ENCODE data around the gene NMNAT3.

The NMNAT3 gene

DNA sequence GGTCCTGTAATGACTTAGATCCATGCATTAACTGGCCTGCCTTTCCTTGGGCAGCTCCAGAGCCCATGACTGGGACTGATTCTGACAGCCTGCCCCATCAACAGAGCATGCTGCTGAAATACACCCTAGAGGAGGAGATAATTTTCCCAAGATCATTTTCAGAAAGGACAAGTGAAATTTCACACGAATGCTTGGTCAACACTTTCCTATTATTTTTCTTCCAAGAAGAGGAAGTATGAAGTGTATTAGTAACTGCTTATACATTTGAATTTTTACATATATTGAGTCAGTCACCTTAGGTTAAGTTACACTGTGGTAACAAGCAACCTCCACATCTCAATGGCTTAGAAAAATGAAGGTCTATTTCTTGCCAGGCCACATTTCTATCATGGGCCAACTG is 9.7 kb upstream of the NMNAT3 start:
- Histone ChIP-seq H3K27ac (ENCODE audit: low read depth, low read length, poor library complexity, severe bottlenecking) (no peak overlapping the region), H3K9me2 (ENCODE audit: low read depth, low read length) (no peaks in the 10 kb centered on the region), H3F3A (ENCODE audit: insufficient read depth, low read length) (no peaks in the 10 kb centered on the region), H3K4me2 (ENCODE audit: low read length) (no peak overlapping the region), H3K27me3 (ENCODE audit: insufficient read depth, low read length) (0 out of 2 replicates have a peak, but pooled peaks cover 6% of the 10 kb centered on the region), H3K79me2 (ENCODE audit: insufficient read depth, low read length) (no peaks in the 10 kb centered on the region), H3K36me3 (ENCODE audit: insufficient read depth, low read length) (no peaks in the 10 kb centered on the region), H3K9me3 (ENCODE audit: low read length) (no peaks in the 10 kb centered on the region), H3K9ac (ENCODE audit: low read length) (no peak overlapping the region), H4K20me1 (ENCODE audit: insufficient read depth, low read length) (no peaks in the 10 kb centered on the region), H3K4me3 (ENCODE audit: low read depth, low read length, poor library complexity, severe bottlenecking) (no peak overlapping the region), H2AFZ (ENCODE audit: low read length) (no peak overlapping the region), H3K4me1 (ENCODE audit: insufficient read depth, low read length, severe bottlenecking) (no peaks in the 10 kb centered on the region)
- TF ChIP-seq, protein P1, sequence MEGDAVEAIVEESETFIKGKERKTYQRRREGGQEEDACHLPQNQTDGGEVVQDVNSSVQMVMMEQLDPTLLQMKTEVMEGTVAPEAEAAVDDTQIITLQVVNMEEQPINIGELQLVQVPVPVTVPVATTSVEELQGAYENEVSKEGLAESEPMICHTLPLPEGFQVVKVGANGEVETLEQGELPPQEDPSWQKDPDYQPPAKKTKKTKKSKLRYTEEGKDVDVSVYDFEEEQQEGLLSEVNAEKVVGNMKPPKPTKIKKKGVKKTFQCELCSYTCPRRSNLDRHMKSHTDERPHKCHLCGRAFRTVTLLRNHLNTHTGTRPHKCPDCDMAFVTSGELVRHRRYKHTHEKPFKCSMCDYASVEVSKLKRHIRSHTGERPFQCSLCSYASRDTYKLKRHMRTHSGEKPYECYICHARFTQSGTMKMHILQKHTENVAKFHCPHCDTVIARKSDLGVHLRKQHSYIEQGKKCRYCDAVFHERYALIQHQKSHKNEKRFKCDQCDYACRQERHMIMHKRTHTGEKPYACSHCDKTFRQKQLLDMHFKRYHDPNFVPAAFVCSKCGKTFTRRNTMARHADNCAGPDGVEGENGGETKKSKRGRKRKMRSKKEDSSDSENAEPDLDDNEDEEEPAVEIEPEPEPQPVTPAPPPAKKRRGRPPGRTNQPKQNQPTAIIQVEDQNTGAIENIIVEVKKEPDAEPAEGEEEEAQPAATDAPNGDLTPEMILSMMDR (IDR thresholded peaks at IDR 0.05; ENCODE audit: low read length) = no peak
- no peak for TF ChIP-seq EZH2 (IDR thresholded peaks at IDR 0.05; ENCODE audit: borderline replicate concordance, low read length)

DNA sequence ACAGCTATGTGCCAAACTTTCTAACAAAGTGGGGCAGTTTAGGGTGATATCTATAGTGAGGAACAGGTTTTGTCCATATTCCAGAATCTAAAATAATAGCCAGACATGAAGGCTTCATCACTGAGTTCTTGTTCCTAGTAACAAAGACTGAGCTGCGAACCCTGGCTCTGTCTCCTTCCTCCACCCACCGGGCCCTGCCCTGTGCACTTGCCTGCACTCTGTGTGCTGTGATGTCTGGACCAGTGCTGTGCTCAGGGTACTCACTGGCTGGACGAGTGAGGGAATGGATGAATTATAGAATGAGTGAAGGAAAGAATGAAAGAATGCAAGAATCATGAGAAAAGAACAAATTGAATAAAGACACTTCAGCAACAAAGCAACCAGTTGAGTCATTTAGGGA is 8.9 kb upstream of the NMNAT3 start:
- no peak overlapping the region for H3K4me3 ChIP-seq (ENCODE audit: low read depth, low read length, poor library complexity, severe bottlenecking)
- H3K9me2 ChIP-seq (ENCODE audit: low read depth, low read length) = no peaks in the 10 kb centered on the region

DNA sequence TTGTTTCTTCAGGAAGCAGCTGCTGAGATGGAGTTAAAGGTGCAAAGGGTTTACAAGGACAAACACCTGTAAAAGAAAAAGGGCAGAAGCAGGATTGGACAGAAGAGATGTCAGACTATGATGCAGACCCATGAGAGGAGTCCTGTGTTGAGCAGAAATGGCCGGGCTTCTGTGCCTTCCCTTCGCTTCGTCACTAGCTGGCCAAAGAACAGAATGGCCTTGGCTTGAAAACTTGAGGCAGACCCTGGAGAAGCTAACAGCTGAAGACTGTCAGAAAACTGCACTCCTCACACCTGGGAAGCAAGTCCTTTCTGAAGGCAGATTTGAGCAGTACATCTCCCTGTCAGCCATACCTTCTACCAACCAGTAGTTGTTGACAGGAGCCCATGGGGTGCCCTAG is 8.4 kb upstream of the NMNAT3 start:
- no peaks in the 10 kb centered on the region for H3K9me3 ChIP-seq (ENCODE audit: low read length)
- H3K4me1 ChIP-seq (ENCODE audit: insufficient read depth, low read length, severe bottlenecking) = no peaks in the 10 kb centered on the region
- H2AFZ ChIP-seq (ENCODE audit: low read length) = no peak overlapping the region
- no peaks in the 10 kb centered on the region for H3F3A ChIP-seq (ENCODE audit: insufficient read depth, low read length)
- H3K4me2 ChIP-seq (ENCODE audit: low read length) = no peak overlapping the region
- no peak overlapping the region for H3K9ac ChIP-seq (ENCODE audit: low read length)
- H3K27me3 ChIP-seq (ENCODE audit: insufficient read depth, low read length) = 0 out of 2 replicates have a peak, but pooled peaks cover 6% of the 10 kb centered on the region
- TF ChIP-seq, protein P1 (IDR thresholded peaks at IDR 0.05; ENCODE audit: low read length) = no peak
- no peak for TF ChIP-seq EZH2 (IDR thresholded peaks at IDR 0.05; ENCODE audit: borderline replicate concordance, low read length)
- no peaks in the 10 kb centered on the region for H3K36me3 ChIP-seq (ENCODE audit: insufficient read depth, low read length)
- no peak overlapping the region for H3K4me3 ChIP-seq (ENCODE audit: low read depth, low read length, poor library complexity, severe bottlenecking)
- H3K27ac ChIP-seq (ENCODE audit: low read depth, low read length, poor library complexity, severe bottlenecking) = no peak overlapping the region
- H3K79me2 ChIP-seq (ENCODE audit: insufficient read depth, low read length) = no peaks in the 10 kb centered on the region
- no peaks in the 10 kb centered on the region for H3K9me2 ChIP-seq (ENCODE audit: low read depth, low read length)
- no peaks in the 10 kb centered on the region for H4K20me1 ChIP-seq (ENCODE audit: insufficient read depth, low read length)

More for the DNA sequence above, 8.9 kb upstream of the NMNAT3 start:
- Histone ChIP-seq H3K9me3 (ENCODE audit: low read length) (no peaks in the 10 kb centered on the region), H4K20me1 (ENCODE audit: insufficient read depth, low read length) (no peaks in the 10 kb centered on the region), H3K4me1 (ENCODE audit: insufficient read depth, low read length, severe bottlenecking) (no peaks in the 10 kb centered on the region), H3K27ac (ENCODE audit: low read depth, low read length, poor library complexity, severe bottlenecking) (no peak overlapping the region), H3K9ac (ENCODE audit: low read length) (no peak overlapping the region), H3K79me2 (ENCODE audit: insufficient read depth, low read length) (no peaks in the 10 kb centered on the region), H3K27me3 (ENCODE audit: insufficient read depth, low read length) (0 out of 2 replicates have a peak, but pooled peaks cover 6% of the 10 kb centered on the region), H3K36me3 (ENCODE audit: insufficient read depth, low read length) (no peaks in the 10 kb centered on the region), H3K4me2 (ENCODE audit: low read length) (no peak overlapping the region), H2AFZ (ENCODE audit: low read length) (no peak overlapping the region), H3F3A (ENCODE audit: insufficient read depth, low read length) (no peaks in the 10 kb centered on the region)
- TF ChIP-seq, protein P1 (IDR thresholded peaks at IDR 0.05; ENCODE audit: low read length) = no peak
- no peak for TF ChIP-seq EZH2 (IDR thresholded peaks at IDR 0.05; ENCODE audit: borderline replicate concordance, low read length)

Measured in OCI-LY1 (cell line).